ENCODE results near the gene SPIRE2.

Gene SPIRE2

DNA sequence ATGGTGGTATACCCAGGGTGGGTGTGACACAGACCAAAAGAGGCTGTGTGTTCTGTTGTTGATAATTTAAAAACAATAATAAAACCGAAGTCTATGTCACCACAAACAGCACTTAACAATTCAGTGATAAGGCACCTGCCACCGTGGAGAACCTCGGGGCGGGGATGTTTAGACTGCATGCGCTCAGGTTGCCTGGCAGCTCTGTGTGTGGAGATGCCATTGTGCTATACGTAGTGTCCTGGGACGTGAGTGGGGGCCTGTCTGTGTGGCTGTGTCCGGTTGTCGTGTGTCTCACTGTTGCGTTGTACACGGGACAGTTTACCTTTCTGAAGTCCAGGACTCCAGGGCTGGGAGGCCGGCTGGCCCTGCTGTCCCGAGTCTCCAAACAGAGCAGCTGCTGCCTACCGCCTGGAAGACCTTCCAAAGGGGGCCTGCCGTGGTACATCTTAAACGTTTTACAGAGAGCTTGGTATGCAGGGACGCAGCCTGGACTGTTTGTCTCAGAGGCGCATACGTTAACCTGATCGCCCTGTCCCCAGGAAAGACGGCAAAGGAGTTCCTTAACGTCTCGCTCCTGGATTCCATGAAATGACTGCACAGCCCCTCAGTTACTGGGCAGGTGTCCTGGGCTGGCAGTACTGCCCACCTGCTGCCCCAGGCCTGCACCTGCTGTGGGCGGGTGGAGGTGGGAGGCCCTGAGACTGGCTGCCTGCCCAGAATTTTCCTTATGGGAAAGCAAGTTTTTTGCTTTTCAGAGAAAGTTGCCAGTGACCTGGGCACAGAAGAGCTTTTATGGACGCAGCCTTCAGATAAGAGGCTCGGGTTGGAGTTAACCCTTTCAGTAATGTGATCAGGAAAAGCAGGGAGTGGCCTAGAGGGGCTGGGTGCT, 19.0 kb downstream of the SPIRE2 start:
- no peak overlapping the region for H3K23ac ChIP-seq (ENCODE audit: low read length in 2 of 2)
- no peak overlapping the region for H4K8ac ChIP-seq (ENCODE audit: low read length)
- H3K18ac ChIP-seq (ENCODE audit: low read depth in 1 of 2, low read length in 2 of 2): no peak overlapping the region
- no peak overlapping the region for H2AK5ac ChIP-seq (ENCODE audit: low read length, severe bottlenecking)
- peaks cover 0 to 5% of the 10 kb centered on the region in 2 experiments for H3K36me3 ChIP-seq (ENCODE audit: control insufficient read depth in 1 of 2, insufficient read depth in 2 of 2, low read depth in 1 of 2, low read length in 2 of 2)
- H3K9ac ChIP-seq (ENCODE audit: low read length): no peak overlapping the region
- H3K4me2 ChIP-seq (ENCODE audit: low read length, poor library complexity, severe bottlenecking): no peak overlapping the region
- no peak overlapping the region for H4K91ac ChIP-seq (ENCODE audit: low read length)
- no peak overlapping the region for H2BK5ac ChIP-seq (ENCODE audit: low read depth, low read length, poor library complexity, severe bottlenecking)
- H3K27ac ChIP-seq (ENCODE audit: low read length, poor library complexity, severe bottlenecking): no peak overlapping the region
- no peak overlapping the region for H2AFZ ChIP-seq (ENCODE audit: low read depth, low read length)
- 83% methylated on average over 25 of the region's 26 CpGs for WGBS
- H2BK15ac ChIP-seq (ENCODE audit: low read depth, poor library complexity, severe bottlenecking): no peak overlapping the region
- H3K79me1 ChIP-seq (replicated peaks; ENCODE audit: low read length, poor library complexity, severe bottlenecking): no peaks in the 10 kb centered on the region
- no peak overlapping the region for H2BK12ac ChIP-seq (ENCODE audit: low read length in 2 of 2)
- peaks cover 19% of the 10 kb centered on the region for H3K4me1 ChIP-seq (ENCODE audit: control insufficient read depth, insufficient read depth, low read depth, low read length)
- H2BK120ac ChIP-seq (ENCODE audit: low read depth, low read length): no peak overlapping the region
- no peak for DNase-seq
- H3K14ac ChIP-seq (ENCODE audit: low read length in 2 of 2): no peak overlapping the region
- H3K9me3 ChIP-seq (ENCODE audit: control insufficient read depth, low read length): no peaks in the 10 kb centered on the region
- H3K4me3 ChIP-seq (ENCODE audit: insufficient read depth in 1 of 2, low read depth in 1 of 2, low read length in 2 of 2): no peak overlapping the region
- no peaks in the 10 kb centered on the region for H3K27me3 ChIP-seq (ENCODE audit: control insufficient read depth in 1 of 2, insufficient read depth in 1 of 2, low read length in 2 of 2)
- H3K4ac ChIP-seq (ENCODE audit: low read depth in 1 of 2, low read length in 2 of 2): no peak overlapping the region

DNA sequence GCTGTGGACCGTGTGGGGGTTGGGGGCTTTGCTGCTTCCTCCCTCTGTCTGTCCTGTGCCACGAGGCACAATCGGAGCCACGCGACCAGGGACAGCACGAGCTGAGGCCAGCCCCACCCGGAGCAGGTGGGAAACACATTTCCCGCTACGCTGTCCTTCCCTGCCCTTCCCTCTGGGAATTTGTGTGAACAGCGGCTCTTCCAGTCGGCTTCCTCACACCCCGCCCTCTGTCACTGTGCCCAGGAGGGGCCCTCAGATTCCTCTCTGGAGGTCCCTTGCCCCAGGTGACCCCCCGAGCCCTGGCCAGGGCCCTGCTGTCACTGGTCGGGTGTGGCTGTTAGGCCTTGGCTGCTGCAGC, 19.6 kb downstream of the SPIRE2 start:
- Histone ChIP-seq H4K91ac (ENCODE audit: low read length) (no peak overlapping the region), H3K4me3 (ENCODE audit: insufficient read depth in 1 of 2, low read depth in 1 of 2, low read length in 2 of 2) (no peak overlapping the region), H3K9ac (ENCODE audit: low read length) (no peak overlapping the region), H3K36me3 (ENCODE audit: control insufficient read depth in 1 of 2, insufficient read depth in 2 of 2, low read depth in 1 of 2, low read length in 2 of 2) (peaks cover 0 to 5% of the 10 kb centered on the region in 2 experiments), H3K4me2 (ENCODE audit: low read length, poor library complexity, severe bottlenecking) (no peak overlapping the region), H3K4ac (ENCODE audit: low read depth in 1 of 2, low read length in 2 of 2) (no peak overlapping the region), H3K27ac (ENCODE audit: low read length, poor library complexity, severe bottlenecking) (no peak overlapping the region), H3K14ac (ENCODE audit: low read length in 2 of 2) (no peak overlapping the region), H3K23ac (ENCODE audit: low read length in 2 of 2) (no peak overlapping the region), H2AFZ (ENCODE audit: low read depth, low read length) (no peak overlapping the region), H2BK5ac (ENCODE audit: low read depth, low read length, poor library complexity, severe bottlenecking) (no peak overlapping the region), H3K79me1 (replicated peaks; ENCODE audit: low read length, poor library complexity, severe bottlenecking) (no peaks in the 10 kb centered on the region), H4K8ac (ENCODE audit: low read length) (no peak overlapping the region), H2BK120ac (ENCODE audit: low read depth, low read length) (no peak overlapping the region), H3K9me3 (ENCODE audit: control insufficient read depth, low read length) (no peaks in the 10 kb centered on the region), H3K18ac (ENCODE audit: low read depth in 1 of 2, low read length in 2 of 2) (no peak overlapping the region), H2BK15ac (ENCODE audit: low read depth, poor library complexity, severe bottlenecking) (no peak overlapping the region), H3K27me3 (ENCODE audit: control insufficient read depth in 1 of 2, insufficient read depth in 1 of 2, low read length in 2 of 2) (peaks cover 0 to under 1% of the 10 kb centered on the region in 2 experiments), H3K4me1 (ENCODE audit: control insufficient read depth, insufficient read depth, low read depth, low read length) (peaks cover 15% of the 10 kb centered on the region), H2BK12ac (ENCODE audit: low read length in 2 of 2) (no peak overlapping the region), H2AK5ac (ENCODE audit: low read length, severe bottlenecking) (no peak overlapping the region)
- DNase-seq: no peak
- WGBS: 86% methylated on average over 14 of the region's 14 CpGs

DNA sequence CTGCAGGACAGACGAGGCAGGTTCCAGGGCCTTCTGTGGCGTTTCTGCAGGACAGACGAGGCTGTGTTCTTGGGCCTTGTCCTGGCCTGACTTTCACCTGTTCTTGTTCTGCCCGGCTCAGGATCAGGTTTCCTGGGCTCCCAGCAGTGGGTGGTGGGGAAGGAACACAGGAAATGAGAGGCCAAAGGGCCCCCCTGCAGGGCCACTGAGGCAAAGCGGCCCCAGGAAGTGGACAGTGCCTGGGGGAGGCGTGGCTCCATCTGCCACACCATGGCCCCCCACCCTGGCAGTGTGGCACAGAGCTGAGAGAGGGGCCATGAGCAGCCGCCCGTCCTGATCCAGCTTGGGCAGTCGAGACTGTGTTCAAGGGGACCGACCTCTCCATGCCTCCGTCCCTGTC, 20.7 kb downstream of the SPIRE2 start:
- Histone ChIP-seq H3K36me3 (ENCODE audit: control insufficient read depth in 1 of 2, insufficient read depth in 2 of 2, low read depth in 1 of 2, low read length in 2 of 2) (peaks cover 0 to 5% of the 10 kb centered on the region in 2 experiments), H3K14ac (ENCODE audit: low read length in 2 of 2) (peak overlapping the region in 1 of 2 experiments; percentile 18), H4K91ac (ENCODE audit: low read length) (no peak overlapping the region), H3K79me1 (replicated peaks; ENCODE audit: low read length, poor library complexity, severe bottlenecking) (no peaks in the 10 kb centered on the region), H3K9me3 (ENCODE audit: control insufficient read depth, low read length) (no peaks in the 10 kb centered on the region), H3K4me2 (ENCODE audit: low read length, poor library complexity, severe bottlenecking) (no peak overlapping the region), H2BK5ac (ENCODE audit: low read depth, low read length, poor library complexity, severe bottlenecking) (no peak overlapping the region), H3K27me3 (ENCODE audit: control insufficient read depth in 1 of 2, insufficient read depth in 1 of 2, low read length in 2 of 2) (peaks cover 0 to 7% of the 10 kb centered on the region in 2 experiments), H2BK120ac (ENCODE audit: low read depth, low read length) (no peak overlapping the region), H3K23ac (ENCODE audit: low read length in 2 of 2) (no peak overlapping the region), H3K4me1 (ENCODE audit: control insufficient read depth, insufficient read depth, low read depth, low read length) (peaks cover 10% of the 10 kb centered on the region), H2BK15ac (ENCODE audit: low read depth, poor library complexity, severe bottlenecking) (no peak overlapping the region), H2BK12ac (ENCODE audit: low read length in 2 of 2) (no peak overlapping the region), H2AFZ (ENCODE audit: low read depth, low read length) (no peak overlapping the region), H3K27ac (ENCODE audit: low read length, poor library complexity, severe bottlenecking) (no peak overlapping the region), H3K4me3 (ENCODE audit: insufficient read depth in 1 of 2, low read depth in 1 of 2, low read length in 2 of 2) (no peak overlapping the region), H3K9ac (ENCODE audit: low read length) (no peak overlapping the region), H2AK5ac (ENCODE audit: low read length, severe bottlenecking) (no peak overlapping the region), H3K4ac (ENCODE audit: low read depth in 1 of 2, low read length in 2 of 2) (no peak overlapping the region), H4K8ac (ENCODE audit: low read length) (no peak overlapping the region), H3K18ac (ENCODE audit: low read depth in 1 of 2, low read length in 2 of 2) (no peak overlapping the region)
- WGBS: 88% methylated on average over 11 of the region's 11 CpGs
- DNase-seq: no peak

DNA sequence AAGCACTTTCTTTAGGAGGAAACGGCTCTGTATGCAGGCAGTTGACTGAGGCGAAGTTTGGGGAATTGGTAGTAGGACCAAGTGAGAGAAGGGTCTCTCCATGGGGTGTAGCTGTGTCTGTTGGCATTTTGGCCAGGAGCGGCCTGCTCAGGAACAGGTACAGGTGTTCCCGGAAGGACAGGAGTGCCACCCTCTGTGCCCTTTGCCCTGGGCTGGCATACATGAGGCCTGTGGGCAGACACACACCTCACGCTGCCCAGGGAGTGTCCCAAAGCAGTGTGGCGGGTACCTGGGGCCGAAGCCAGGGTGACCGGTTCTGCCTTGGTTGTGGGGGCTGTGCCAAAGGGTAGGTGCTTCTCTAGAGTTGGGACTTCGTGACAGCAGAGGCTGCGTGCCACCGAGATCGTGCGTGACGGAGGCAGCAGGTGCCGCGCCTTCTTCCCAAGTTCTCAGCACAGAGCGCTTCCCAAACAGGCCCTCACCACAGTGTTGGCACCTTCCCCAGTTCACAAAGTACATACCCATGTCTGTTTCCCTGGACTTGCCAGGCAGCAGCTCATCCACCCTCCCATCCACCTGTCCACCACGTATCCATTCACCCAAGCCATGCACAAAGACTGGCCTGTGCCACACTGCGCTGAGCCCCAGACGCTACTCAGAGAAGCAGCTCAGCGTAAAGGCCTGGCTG, 25.2 kb downstream of the SPIRE2 start:
- no peak overlapping the region for H2AK5ac ChIP-seq (ENCODE audit: low read length, severe bottlenecking)
- no peak overlapping the region for H3K27ac ChIP-seq (ENCODE audit: low read length, poor library complexity, severe bottlenecking)
- no peak overlapping the region for H4K8ac ChIP-seq (ENCODE audit: low read length)
- peaks cover 6% of the 10 kb centered on the region for H3K4me1 ChIP-seq (ENCODE audit: control insufficient read depth, insufficient read depth, low read depth, low read length)
- no peak overlapping the region for H3K4me2 ChIP-seq (ENCODE audit: low read length, poor library complexity, severe bottlenecking)
- H3K36me3 ChIP-seq (ENCODE audit: control insufficient read depth in 1 of 2, insufficient read depth in 2 of 2, low read depth in 1 of 2, low read length in 2 of 2): peaks cover 0 to 8% of the 10 kb centered on the region in 2 experiments
- H3K14ac ChIP-seq (ENCODE audit: low read length in 2 of 2): no peak overlapping the region
- no peak for DNase-seq
- no peak overlapping the region for H2BK12ac ChIP-seq (ENCODE audit: low read length in 2 of 2)
- H2BK15ac ChIP-seq (ENCODE audit: low read depth, poor library complexity, severe bottlenecking): no peak overlapping the region
- no peak overlapping the region for H4K91ac ChIP-seq (ENCODE audit: low read length)
- H3K4me3 ChIP-seq (ENCODE audit: insufficient read depth in 1 of 2, low read depth in 1 of 2, low read length in 2 of 2): no peak overlapping the region
- H3K9me3 ChIP-seq (ENCODE audit: control insufficient read depth, low read length): no peaks in the 10 kb centered on the region
- no peak overlapping the region for H2BK5ac ChIP-seq (ENCODE audit: low read depth, low read length, poor library complexity, severe bottlenecking)
- H3K9ac ChIP-seq (ENCODE audit: low read length): no peak overlapping the region
- H3K18ac ChIP-seq (ENCODE audit: low read depth in 1 of 2, low read length in 2 of 2): no peak overlapping the region
- H3K4ac ChIP-seq (ENCODE audit: low read depth in 1 of 2, low read length in 2 of 2): no peak overlapping the region
- H3K79me1 ChIP-seq (replicated peaks; ENCODE audit: low read length, poor library complexity, severe bottlenecking): no peaks in the 10 kb centered on the region
- peaks cover 0 to 7% of the 10 kb centered on the region in 2 experiments for H3K27me3 ChIP-seq (ENCODE audit: control insufficient read depth in 1 of 2, insufficient read depth in 1 of 2, low read length in 2 of 2)
- 94% methylated on average over 21 of the region's 21 CpGs for WGBS
- no peak overlapping the region for H3K23ac ChIP-seq (ENCODE audit: low read length in 2 of 2)
- H2AFZ ChIP-seq (ENCODE audit: low read depth, low read length): no peak overlapping the region
- no peak overlapping the region for H2BK120ac ChIP-seq (ENCODE audit: low read depth, low read length)
